BJ (cell line): ENCODE measurements around the gene EIF6. TPM values are rescaled to one million over a fixed set of nuclear protein-coding genes. Genes with fewer than 3 reads are reported as not detected.

Experiments
- CTCF ChIA-PET: fragments of 350-600 bp; formaldehyde crosslinking; extraction: SDS; loops from one replicate; lab custom pipeline; 2021; ENCODE audit warnings: antibody characterized with exemption, inconsistent platforms; lab: Yijun Ruan, JAX
- POLR2A ChIA-PET: fragments of 300-600 bp; sonication (Branson Sonifier 250); formaldehyde crosslinking; extraction: SDS; loops from one replicate; lab custom pipeline; 2021; ENCODE audit warnings: antibody characterized with exemption; lab: Charles Lee
- DNase-seq: peaks from one replicate; pipeline ENCODE4 v3.0.0-alpha.2; 2011; ENCODE audit warnings: low read depth
- H3K27me3 ChIP-seq: 2 replicates; pipeline ENCODE4 v1.6.0; 2011; ENCODE audit warnings: low read length; ENCODE audit not compliant: control insufficient read depth, insufficient read depth
- H3K36me3 ChIP-seq: 2 replicates; pipeline ENCODE4 v1.5.1; 2011; ENCODE audit warnings: low read length; ENCODE audit not compliant: control insufficient read depth, insufficient read depth
- H3K4me3 ChIP-seq: 2 replicates; pipeline ENCODE4 v1.5.1; 2011; ENCODE audit warnings: low read depth, mild to moderate bottlenecking, control low read depth, low read length
- polyA plus RNA-seq: library from polyadenylated mRNA; depleted of rRNA; stranded (reverse); fragments of >200 nt; gene quantifications from 2 replicates; pipeline ENCODE4 v1.2.3, GENCODE V29; 2011
- TF ChIP-seq, protein P1 (sequence below): IDR thresholded peaks from 2 replicates; pipeline ENCODE4 v1.5.1; 2011; ENCODE audit warnings: low read depth, mild to moderate bottlenecking, control low read depth, inconsistent platforms, low read length, moderate library complexity; ENCODE audit not compliant: insufficient read depth

Gene EIF6
- polyA plus RNA-seq, 1 experiment: 261 TPM

DNA sequence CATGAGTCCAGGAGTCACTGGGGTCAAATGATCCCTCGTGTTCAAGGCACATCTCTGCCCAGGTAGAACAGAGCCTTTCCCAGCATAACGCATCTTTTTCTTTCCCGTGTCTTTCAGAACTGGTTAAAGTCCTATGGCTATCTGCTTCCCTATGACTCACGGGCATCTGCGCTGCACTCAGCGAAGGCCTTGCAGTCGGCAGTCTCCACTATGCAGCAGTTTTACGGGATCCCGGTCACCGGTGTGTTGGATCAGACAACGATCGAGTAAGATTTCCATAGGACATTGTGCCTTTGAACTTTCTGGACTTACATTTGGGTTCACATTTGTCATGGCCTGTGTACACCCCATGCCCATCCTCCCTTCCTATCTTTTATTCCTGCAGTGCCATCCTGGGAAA is 37.8 kb downstream of the EIF6 start:
- POLR2A ChIA-PET: no interaction called here
- TF ChIP-seq, protein P1, sequence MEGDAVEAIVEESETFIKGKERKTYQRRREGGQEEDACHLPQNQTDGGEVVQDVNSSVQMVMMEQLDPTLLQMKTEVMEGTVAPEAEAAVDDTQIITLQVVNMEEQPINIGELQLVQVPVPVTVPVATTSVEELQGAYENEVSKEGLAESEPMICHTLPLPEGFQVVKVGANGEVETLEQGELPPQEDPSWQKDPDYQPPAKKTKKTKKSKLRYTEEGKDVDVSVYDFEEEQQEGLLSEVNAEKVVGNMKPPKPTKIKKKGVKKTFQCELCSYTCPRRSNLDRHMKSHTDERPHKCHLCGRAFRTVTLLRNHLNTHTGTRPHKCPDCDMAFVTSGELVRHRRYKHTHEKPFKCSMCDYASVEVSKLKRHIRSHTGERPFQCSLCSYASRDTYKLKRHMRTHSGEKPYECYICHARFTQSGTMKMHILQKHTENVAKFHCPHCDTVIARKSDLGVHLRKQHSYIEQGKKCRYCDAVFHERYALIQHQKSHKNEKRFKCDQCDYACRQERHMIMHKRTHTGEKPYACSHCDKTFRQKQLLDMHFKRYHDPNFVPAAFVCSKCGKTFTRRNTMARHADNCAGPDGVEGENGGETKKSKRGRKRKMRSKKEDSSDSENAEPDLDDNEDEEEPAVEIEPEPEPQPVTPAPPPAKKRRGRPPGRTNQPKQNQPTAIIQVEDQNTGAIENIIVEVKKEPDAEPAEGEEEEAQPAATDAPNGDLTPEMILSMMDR: no peak
- Histone ChIP-seq H3K27me3 (no peaks in the 10 kb centered on the region), H3K36me3 (no peaks in the 10 kb centered on the region), H3K4me3 (no peak overlapping the region)
- CTCF ChIA-PET: no interaction called here
- DNase-seq: no peak

GRCh38 chr20:35243986-35244385 is 40.6 kb downstream of the EIF6 start:
- TF ChIP-seq, protein P1: no peak
- Histone ChIP-seq H3K36me3 (no peaks in the 10 kb centered on the region), H3K4me3 (no peak overlapping the region), H3K27me3 (no peaks in the 10 kb centered on the region)
- ChIA-PET POLR2A (no interaction called here), CTCF (no interaction called here)
- DNase-seq: no peak

- Histone ChIP-seq H3K4me3 (no peak overlapping the region), H3K27me3 (no peaks in the 10 kb centered on the region), H3K36me3 (no peaks in the 10 kb centered on the region)
- TF ChIP-seq, protein P1: no peak
- no peak for DNase-seq
- CTCF ChIA-PET: interaction anchor here (0.7 kb wide), 1 partner anchor 25 kb away, joined by 3 read pairs; no protein-coding TSS in a partner anchor
- POLR2A ChIA-PET: no interaction called here
Observed at GRCh38 chr20:35243317-35243716, 41.3 kb downstream of the EIF6 start.

DNA sequence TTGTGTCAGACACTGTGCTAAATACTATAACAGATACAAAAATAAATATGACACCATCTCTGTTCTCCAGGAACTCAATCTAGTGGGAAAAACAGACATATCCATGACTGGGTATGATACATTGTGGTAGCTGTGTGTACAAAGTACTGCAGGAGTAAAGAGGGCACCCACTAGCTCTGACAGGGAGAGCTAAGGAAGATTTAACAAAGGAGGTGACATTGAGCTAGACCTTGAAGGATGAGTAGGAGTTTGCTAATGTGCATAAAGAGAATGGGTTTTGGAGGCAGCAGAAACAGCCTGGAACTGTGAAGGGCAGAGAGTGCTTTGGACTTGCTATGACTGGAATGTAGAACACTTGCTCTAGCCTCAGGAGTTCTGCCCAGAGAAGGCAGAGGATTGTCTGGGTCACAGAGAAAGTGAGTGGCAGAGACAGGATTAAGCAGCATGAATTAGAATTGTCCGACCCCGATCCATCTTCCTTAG is 43.7 kb downstream of the EIF6 start:
- CTCF ChIA-PET: interaction anchor here (0.8 kb wide), 1 partner anchor 28 kb away, joined by 4 read pairs; no protein-coding TSS in a partner anchor
- no peaks in the 10 kb centered on the region for H3K27me3 ChIP-seq
- POLR2A ChIA-PET: no interaction called here
- H3K36me3 ChIP-seq: no peaks in the 10 kb centered on the region
- TF ChIP-seq, protein P1: no peak
- DNase-seq: no peak
- no peak overlapping the region for H3K4me3 ChIP-seq

GRCh38 chr20:35240083-35240810 is 44.3 kb downstream of the EIF6 start:
- POLR2A ChIA-PET: interaction anchor here (0.6 kb wide), 1 partner anchor 150 kb away, joined by 4 read pairs; no protein-coding TSS in a partner anchor
- CTCF ChIA-PET: interaction anchor here (0.8 kb wide), 1 partner anchor 28 kb away, joined by 4 read pairs; no protein-coding TSS in a partner anchor
- DNase-seq: no peak
- Histone ChIP-seq H3K27me3 (no peaks in the 10 kb centered on the region), H3K4me3 (no peak overlapping the region), H3K36me3 (no peaks in the 10 kb centered on the region)
- TF ChIP-seq, protein P1: no peak
